Breast epithelium (tissue), 3 donors: ENCODE measurements around the gene TPM4.

Source experiments
- POLR2A ChIP-seq: fragments of 450-650 bp; IDR thresholded peaks from one replicate; pipeline ENCODE4 v1.6.1; 2016; ENCODE audit warnings: antibody characterized with exemption, mild to moderate bottlenecking, moderate library complexity
- TF ChIP-seq, protein P1 (sequence below), 3 donors: fragments of 450-650 bp; IDR thresholded peaks; one replicate each; pipeline ENCODE4 v1.5.1; 2016 to 2017; ENCODE audit warnings: antibody characterized with exemption in 3 of 3, mild to moderate bottlenecking in 3 of 3, moderate library complexity in 3 of 3

DNA sequence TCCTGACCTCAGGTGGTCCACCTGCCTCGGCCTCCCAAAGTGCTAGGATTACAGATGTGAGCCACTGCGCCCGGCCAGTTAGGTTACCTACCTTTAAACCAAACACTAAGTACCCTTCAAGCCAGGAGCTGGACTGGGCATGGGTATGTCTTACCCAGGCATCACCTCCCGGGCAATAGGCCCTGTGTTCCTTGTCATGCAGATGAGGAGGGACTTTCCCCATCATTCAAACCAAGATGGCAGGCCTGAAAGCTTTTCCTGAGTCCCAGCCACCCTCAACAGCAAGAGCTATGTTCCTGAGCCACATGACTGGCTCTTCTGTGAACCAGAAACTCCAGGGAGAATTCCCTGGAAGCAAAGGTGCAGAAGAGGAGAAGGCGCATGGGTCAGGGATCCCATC lies 44.8 kb downstream of the TPM4 start:
- TF ChIP-seq, protein P1, sequence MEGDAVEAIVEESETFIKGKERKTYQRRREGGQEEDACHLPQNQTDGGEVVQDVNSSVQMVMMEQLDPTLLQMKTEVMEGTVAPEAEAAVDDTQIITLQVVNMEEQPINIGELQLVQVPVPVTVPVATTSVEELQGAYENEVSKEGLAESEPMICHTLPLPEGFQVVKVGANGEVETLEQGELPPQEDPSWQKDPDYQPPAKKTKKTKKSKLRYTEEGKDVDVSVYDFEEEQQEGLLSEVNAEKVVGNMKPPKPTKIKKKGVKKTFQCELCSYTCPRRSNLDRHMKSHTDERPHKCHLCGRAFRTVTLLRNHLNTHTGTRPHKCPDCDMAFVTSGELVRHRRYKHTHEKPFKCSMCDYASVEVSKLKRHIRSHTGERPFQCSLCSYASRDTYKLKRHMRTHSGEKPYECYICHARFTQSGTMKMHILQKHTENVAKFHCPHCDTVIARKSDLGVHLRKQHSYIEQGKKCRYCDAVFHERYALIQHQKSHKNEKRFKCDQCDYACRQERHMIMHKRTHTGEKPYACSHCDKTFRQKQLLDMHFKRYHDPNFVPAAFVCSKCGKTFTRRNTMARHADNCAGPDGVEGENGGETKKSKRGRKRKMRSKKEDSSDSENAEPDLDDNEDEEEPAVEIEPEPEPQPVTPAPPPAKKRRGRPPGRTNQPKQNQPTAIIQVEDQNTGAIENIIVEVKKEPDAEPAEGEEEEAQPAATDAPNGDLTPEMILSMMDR (IDR thresholded peaks at IDR 0.05) = no peak
- TF ChIP-seq POLR2A = no peak
